ENCODE data around the gene SEMA5B.

SEMA5B gene

DNA sequence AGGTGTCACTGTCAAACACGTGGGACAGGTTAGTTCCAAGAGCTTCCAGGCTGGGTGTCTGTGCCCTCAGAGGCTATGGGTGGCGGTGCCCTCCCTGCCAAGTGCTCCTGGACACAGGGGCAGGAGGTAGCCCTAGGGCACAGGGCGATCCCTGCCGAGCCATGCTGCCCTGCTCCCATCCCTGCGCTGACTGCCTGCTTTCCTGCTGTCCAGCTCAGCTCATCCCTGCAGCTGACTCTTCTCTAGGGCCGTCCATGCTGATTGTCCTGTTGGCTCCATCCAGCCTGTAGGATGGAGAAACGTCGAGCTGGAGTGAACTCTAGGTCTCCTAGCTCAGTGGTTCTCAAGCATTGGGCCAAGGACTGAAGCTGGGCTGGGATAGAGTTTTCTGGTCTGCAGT is 42.9 kb upstream of the SEMA5B start:
- no peak overlapping the region for H3K4me3 ChIP-seq

DNA sequence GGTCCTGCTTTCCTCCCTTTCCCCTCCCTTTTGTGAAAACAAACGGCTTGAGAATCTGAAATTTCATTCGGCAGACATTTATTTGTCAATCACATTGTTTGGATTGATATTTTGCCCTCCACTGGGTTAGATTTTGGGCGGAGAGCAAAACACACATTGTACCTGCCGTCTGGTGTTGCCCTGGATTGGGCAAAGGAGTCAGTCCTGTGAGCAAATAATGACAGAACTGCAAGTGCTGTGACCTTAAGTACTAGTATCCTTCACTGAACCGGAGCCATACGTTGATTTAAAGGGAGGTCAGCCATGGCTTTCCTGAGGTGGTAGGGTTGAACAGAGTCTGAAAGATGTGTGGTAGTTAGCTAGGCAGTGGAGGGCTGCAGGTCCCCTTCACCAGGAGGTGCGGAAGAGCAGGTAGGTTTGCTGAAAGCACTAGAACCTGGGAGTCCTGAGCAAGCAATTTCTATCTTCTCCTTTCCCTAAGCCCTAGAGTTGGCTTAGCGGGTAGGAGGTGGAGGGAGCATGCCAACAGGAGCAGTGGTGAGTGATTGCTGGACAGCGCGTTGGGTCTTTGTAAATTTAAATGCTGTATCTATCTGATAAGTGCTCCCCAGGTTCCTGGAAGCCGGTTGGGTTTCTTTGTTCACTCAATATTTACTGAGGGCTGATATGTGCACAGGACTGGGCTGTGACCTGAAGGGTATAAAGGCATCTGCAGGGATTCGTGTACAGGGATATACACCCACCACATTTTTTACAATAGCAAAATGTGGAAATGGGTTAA is 41.2 kb upstream of the SEMA5B start:
- no peak overlapping the region for H3K4me3 ChIP-seq
- H3K4me1 ChIP-seq, result peaks cover 41% of the 10 kb centered on the region
- no peaks in the 10 kb centered on the region; the same call in 1 of the 2 replicates for H3K9me3 ChIP-seq
- no peak overlapping the region for H3K9ac ChIP-seq
- no peaks in the 10 kb centered on the region for H3K36me3 ChIP-seq
- peaks cover 57% of the 10 kb centered on the region for H3K27me3 ChIP-seq
- peaks cover 67% of the 10 kb centered on the region for H4K20me1 ChIP-seq
- no peak for TF ChIP-seq Cebpa-rat (IDR thresholded peaks at IDR 0.05)
- H3K27ac ChIP-seq, result no peak overlapping the region
- peak overlapping the region; percentile 91 for H3K4me2 ChIP-seq

More for the DNA sequence above, 42.9 kb upstream of the SEMA5B start:
- H3K4me2 ChIP-seq, result no peak overlapping the region
- H3K27ac ChIP-seq, result no peak overlapping the region
- H3K4me1 ChIP-seq, result peaks cover 41% of the 10 kb centered on the region
- no peak overlapping the region for H3K9ac ChIP-seq
- no peaks in the 10 kb centered on the region for H3K36me3 ChIP-seq
- no peak for TF ChIP-seq Cebpa-rat (IDR thresholded peaks at IDR 0.05)
- no peaks in the 10 kb centered on the region; the same call in 1 of the 2 replicates for H3K9me3 ChIP-seq
- peaks cover 49% of the 10 kb centered on the region for H3K27me3 ChIP-seq
- peaks cover 82% of the 10 kb centered on the region for H4K20me1 ChIP-seq

DNA sequence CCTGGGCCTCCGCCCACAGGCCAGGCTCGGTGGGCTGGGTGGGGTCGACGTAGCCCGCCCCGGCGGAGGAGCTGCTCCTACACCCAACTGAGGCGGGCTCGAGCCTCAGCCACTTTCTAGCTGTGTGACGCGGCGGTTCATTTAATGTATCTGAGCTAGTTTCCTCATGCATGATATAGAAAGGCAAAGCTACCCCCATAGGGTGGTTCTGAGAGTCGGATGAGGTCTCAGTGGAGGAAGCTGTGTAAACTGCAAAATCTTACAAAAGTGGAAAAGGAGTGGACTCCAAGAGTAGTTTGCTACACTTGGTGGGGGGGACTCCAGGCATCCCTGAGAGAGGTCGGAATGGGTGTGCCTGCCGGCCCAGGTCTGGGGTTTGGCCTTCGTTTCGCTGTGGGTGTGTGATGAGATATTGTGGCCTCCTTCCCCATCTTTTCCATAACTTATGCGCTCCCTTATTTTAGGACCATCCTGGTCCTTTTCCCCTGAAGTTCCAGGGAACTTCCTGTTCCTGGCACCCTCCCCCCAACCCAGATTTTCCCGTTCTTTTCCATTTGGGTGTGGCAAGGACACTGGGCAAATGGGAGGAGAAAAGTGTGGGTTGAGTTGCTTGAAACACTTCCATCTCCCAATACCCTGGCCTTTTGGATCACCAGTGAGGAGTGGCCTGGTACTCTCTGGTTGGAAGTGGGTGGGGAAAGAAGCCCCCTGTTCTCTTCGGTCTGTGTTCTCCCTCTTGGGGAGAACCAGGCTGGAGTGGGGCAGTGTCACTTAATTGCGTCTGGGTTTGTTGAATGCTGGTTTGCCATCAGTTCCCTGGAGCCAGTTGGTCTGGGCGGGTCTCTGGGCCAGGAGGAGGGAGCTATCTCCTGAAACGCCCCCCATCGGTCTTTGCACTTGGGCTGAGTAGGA is 40.4 kb upstream of the SEMA5B start:
- Histone ChIP-seq H3K4me1 (peaks cover 36% of the 10 kb centered on the region), H4K20me1 (peaks cover 59% of the 10 kb centered on the region), H3K27ac (peak overlapping the region; percentile 47; the same call in 1 of the 2 replicates), H3K9me3 (no peaks in the 10 kb centered on the region; the same call in 1 of the 2 replicates), H3K4me3 (peak overlapping the region; percentile 78), H3K4me2 (peak overlapping the region; percentile 91), H3K9ac (peak overlapping the region; percentile 70), H3K36me3 (no peaks in the 10 kb centered on the region), H3K27me3 (peaks cover 50% of the 10 kb centered on the region)
- TF ChIP-seq Cebpa-rat (IDR thresholded peaks at IDR 0.05), result no peak

GRCh38 chr3:123066896-123067688 is 39.5 kb upstream of the SEMA5B start, which contains the start of gene PDIA5:
TSS of gene PDIA5 (plus strand) at chr3:123067025. CDS start at chr3:123067165, 140 bp downstream.
- peaks cover 50% of the 10 kb centered on the region for H4K20me1 ChIP-seq
- H3K36me3 ChIP-seq, result no peaks in the 10 kb centered on the region
- H3K4me3 ChIP-seq, result peak within 1 kb of the TSS; percentile 78
- H3K9ac ChIP-seq, result peak within 1 kb of the TSS; percentile 70
- H3K27me3 ChIP-seq, result peaks cover 50% of the 10 kb centered on the region
- no peak for TF ChIP-seq Cebpa-rat (IDR thresholded peaks at IDR 0.05)
- peak within 1 kb of the TSS; percentile 91 for H3K4me2 ChIP-seq
- H3K4me1 ChIP-seq, result peaks cover 28% of the 10 kb centered on the region
- peak within 1 kb of the TSS; percentile 47 for H3K27ac ChIP-seq
- no peaks in the 10 kb centered on the region; the same call in 1 of the 2 replicates for H3K9me3 ChIP-seq

- H3K4me1 ChIP-seq, result peaks cover 22% of the 10 kb centered on the region
- H3K9me3 ChIP-seq, result no peaks in the 10 kb centered on the region; the same call in 1 of the 2 replicates
- H3K9ac ChIP-seq, result no peak overlapping the region; the same call in 1 of the 2 replicates
- no peak for TF ChIP-seq Cebpa-rat (IDR thresholded peaks at IDR 0.05)
- H3K27me3 ChIP-seq, result peaks cover 50% of the 10 kb centered on the region
- H3K4me3 ChIP-seq, result peak overlapping the region; percentile 78
- no peaks in the 10 kb centered on the region for H3K36me3 ChIP-seq
- peaks cover 45% of the 10 kb centered on the region for H4K20me1 ChIP-seq
- no peak overlapping the region for H3K27ac ChIP-seq
- H3K4me2 ChIP-seq, result peak overlapping the region; percentile 91
Measured at GRCh38 chr3:123066599-123066895, 39.0 kb upstream of the SEMA5B start.

- Histone ChIP-seq H3K4me1 (peaks cover 18% of the 10 kb centered on the region), H3K9me3 (no peaks in the 10 kb centered on the region; the same call in 1 of the 2 replicates), H3K36me3 (no peaks in the 10 kb centered on the region), H3K27ac (no peak overlapping the region), H3K9ac (no peak overlapping the region), H3K4me3 (no peak overlapping the region), H3K4me2 (peak overlapping the region; percentile 9; the same call in 1 of the 2 replicates), H3K27me3 (peaks cover 50% of the 10 kb centered on the region), H4K20me1 (peaks cover 29% of the 10 kb centered on the region)
- no peak for TF ChIP-seq Cebpa-rat (IDR thresholded peaks at IDR 0.05)
Measured at GRCh38 chr3:123064914-123065313, 37.4 kb upstream of the SEMA5B start.

- Histone ChIP-seq H3K27me3 (peaks cover 48% of the 10 kb centered on the region), H3K36me3 (no peaks in the 10 kb centered on the region), H3K4me2 (0 out of 2 replicates have a peak overlapping the region, but pooled peaks have one; percentile 9), H3K27ac (no peak overlapping the region), H4K20me1 (peaks cover 25% of the 10 kb centered on the region), H3K4me1 (peaks cover 18% of the 10 kb centered on the region), H3K9me3 (no peaks in the 10 kb centered on the region; the same call in 1 of the 2 replicates), H3K9ac (no peak overlapping the region), H3K4me3 (no peak overlapping the region)
- no peak for TF ChIP-seq Cebpa-rat (IDR thresholded peaks at IDR 0.05)
Measured at GRCh38 chr3:123064506-123064905, 36.9 kb upstream of the SEMA5B start.

DNA sequence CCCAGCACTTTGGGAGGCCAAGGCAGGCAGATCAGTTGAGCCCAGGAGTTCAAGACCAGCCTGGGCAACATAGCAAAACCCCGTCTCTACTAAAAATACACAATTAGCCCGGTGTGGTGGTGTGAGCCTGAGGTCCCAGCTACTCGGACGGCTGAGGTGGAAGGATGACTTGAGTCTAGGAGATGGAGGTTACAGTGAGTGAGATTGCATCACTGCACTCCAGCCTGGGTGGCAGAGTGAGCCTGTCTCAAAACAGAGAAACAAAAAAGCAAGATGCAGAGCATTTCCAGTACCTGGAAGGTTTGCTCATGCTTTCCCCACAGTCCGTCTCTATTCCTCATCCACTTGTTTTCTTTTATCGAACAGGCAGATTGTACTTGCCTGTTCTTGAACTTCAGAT is 35.5 kb upstream of the SEMA5B start:
- H4K20me1 ChIP-seq, result peaks cover 10% of the 10 kb centered on the region
- no peak for TF ChIP-seq Cebpa-rat (IDR thresholded peaks at IDR 0.05)
- no peak overlapping the region for H3K4me2 ChIP-seq
- no peak overlapping the region for H3K4me3 ChIP-seq
- H3K27me3 ChIP-seq, result peaks cover 33% of the 10 kb centered on the region
- H3K9ac ChIP-seq, result no peak overlapping the region
- H3K9me3 ChIP-seq, result no peaks in the 10 kb centered on the region
- H3K36me3 ChIP-seq, result no peaks in the 10 kb centered on the region
- no peak overlapping the region for H3K27ac ChIP-seq
- peaks cover 15% of the 10 kb centered on the region for H3K4me1 ChIP-seq

- Histone ChIP-seq H3K27me3 (peaks cover 21% of the 10 kb centered on the region), H4K20me1 (no peaks in the 10 kb centered on the region), H3K4me1 (peaks cover 4% of the 10 kb centered on the region; the same call in 1 of the 2 replicates), H3K4me2 (no peak overlapping the region), H3K36me3 (no peaks in the 10 kb centered on the region), H3K9ac (no peak overlapping the region), H3K27ac (no peak overlapping the region), H3K9me3 (no peaks in the 10 kb centered on the region), H3K4me3 (no peak overlapping the region)
- TF ChIP-seq Cebpa-rat (IDR thresholded peaks at IDR 0.05), result no peak
Measured at GRCh38 chr3:123061856-123062255, 34.3 kb upstream of the SEMA5B start.

Measured in BLaER1 (cell line).